ENCODE measurements around the gene ANP32A.

- TF ChIP-seq CTCF (IDR thresholded peaks at IDR 0.05; ENCODE audit: borderline replicate concordance, extremely low read depth, low read length, poor library complexity, severe bottlenecking) (no peak), EZH2 (IDR thresholded peaks at IDR 0.05; ENCODE audit: borderline replicate concordance, low read depth, low read length, severe bottlenecking) (no peak)
These were observed 3.2 kb downstream of the ANP32A start for GRCh38 chr15:68817304-68818065.

Data from DND-41 (cell line).